Measurements from ENCODE around the gene PRKAG1. TPM values are rescaled to one million over a fixed set of nuclear protein-coding genes. Genes with fewer than 3 reads are reported as not detected.
A peak's percentile ranks its signal among the peaks of the same experiment; 100 is the strongest.

PRKAG1 gene
- total RNA-seq, 4 donors from 2014 or later, result 40.0 to 61.4 (median 49.6) TPM

DNA sequence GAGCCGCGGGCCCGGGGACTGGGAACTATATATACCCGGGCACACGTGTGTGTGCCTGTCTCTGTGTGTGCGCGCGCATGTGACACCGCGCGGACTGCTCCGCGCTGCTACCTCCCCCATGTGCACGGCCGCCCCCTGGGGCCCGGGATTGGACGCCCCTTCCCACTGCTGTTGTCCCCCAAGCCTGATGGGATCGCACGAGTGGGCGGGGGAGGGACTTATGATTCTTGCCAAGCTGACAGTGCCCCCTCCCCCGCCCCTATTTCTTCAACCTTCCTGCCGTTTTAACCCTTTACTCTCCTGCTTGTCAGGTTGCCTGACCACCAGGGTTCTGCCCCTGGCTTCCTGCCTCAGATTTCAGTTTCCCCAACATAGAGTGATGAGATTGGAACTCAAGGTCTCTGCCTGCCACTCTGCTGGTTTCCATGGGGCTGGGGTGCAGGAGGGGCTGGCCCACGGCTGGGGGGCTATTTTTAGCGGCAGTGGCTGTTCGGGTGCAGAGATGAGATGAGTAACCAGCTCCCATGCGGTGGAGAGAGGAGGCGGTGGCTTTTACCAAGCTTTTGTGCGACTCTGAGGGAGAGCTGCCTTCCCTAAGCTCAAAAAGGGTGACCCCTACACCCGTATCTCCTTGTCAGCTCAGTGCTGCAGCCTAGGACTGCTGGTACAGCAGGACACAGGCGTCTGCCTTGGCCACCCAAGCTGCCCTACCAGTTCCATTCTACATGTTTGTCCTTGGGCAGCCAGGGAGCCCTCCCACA is 19.0 kb downstream of the PRKAG1 start, which contains the start of gene DDN:
TSS of gene DDN (minus strand) at position 5 of the 761 bp plus-strand sequence. CDS start 88 bp downstream, outside the sequence.
- Histone ChIP-seq H3K4me3 (peak within 1 kb of the TSS; percentile 52), H3K9me3 (no peaks in the 10 kb centered on the region), H3K27me3 (peaks cover 29% of the 10 kb centered on the region), H3K27ac (no peak within 1 kb of the TSS), H3K36me3 (peaks cover 35% of the 10 kb centered on the region), H3K4me1 (peaks cover 44% of the 10 kb centered on the region)
- no peak for DNase-seq (ENCODE audit: low spot score in 2 of 2)
- whole genome bisulfite sequencing, result 0% methylated on average over 10 of the region's 30 CpGs
- TF ChIP-seq POLR2AphosphoS5 (IDR thresholded peaks at IDR 0.05) (no peak), CTCF (IDR thresholded peaks at IDR 0.05) (no peak), EP300 (IDR thresholded peaks at IDR 0.05) (no peak), POLR2A (IDR thresholded peaks at IDR 0.05) (no peak)

- WGBS, result 0% methylated on average over 16 of the region's 48 CpGs
- Histone ChIP-seq H3K27me3 (peaks cover 34% of the 10 kb centered on the region), H3K9me3 (no peaks in the 10 kb centered on the region), H3K4me3 (peak overlapping the region; percentile 52), H3K36me3 (peaks cover 26% of the 10 kb centered on the region), H3K4me1 (peaks cover 44% of the 10 kb centered on the region), H3K27ac (no peak overlapping the region)
- TF ChIP-seq POLR2AphosphoS5 (IDR thresholded peaks at IDR 0.05), result no peak
- TF ChIP-seq EP300 (IDR thresholded peaks at IDR 0.05), result no peak
- DNase-seq (ENCODE audit: low spot score in 2 of 2), result no peak
These were observed 19.9 kb downstream of the PRKAG1 start for GRCh38 chr12:48998497-48999353.

GRCh38 chr12:48997719-48998496 is 20.7 kb downstream of the PRKAG1 start:
- Histone ChIP-seq H3K4me3 (peak overlapping the region; percentile 52), H3K9me3 (no peaks in the 10 kb centered on the region), H3K36me3 (peaks cover 18% of the 10 kb centered on the region), H3K4me1 (peaks cover 44% of the 10 kb centered on the region), H3K27ac (no peak overlapping the region), H3K27me3 (peaks cover 34% of the 10 kb centered on the region)
- DNase-seq (ENCODE audit: low spot score in 2 of 2), result no peak
- WGBS, result no CpG with 5 or more reads among the region's 57 CpGs
- TF ChIP-seq POLR2A (IDR thresholded peaks at IDR 0.05), result no peak
- TF ChIP-seq EP300 (IDR thresholded peaks at IDR 0.05), result no peak
- TF ChIP-seq POLR2AphosphoS5 (IDR thresholded peaks at IDR 0.05), result no peak
- no peak for TF ChIP-seq CTCF (IDR thresholded peaks at IDR 0.05)

GRCh38 chr12:48996794-48997718 is 21.5 kb downstream of the PRKAG1 start:
- H3K9me3 ChIP-seq, result no peaks in the 10 kb centered on the region
- peaks cover 34% of the 10 kb centered on the region for H3K27me3 ChIP-seq
- 22% methylated on average over 43 of the region's 71 CpGs for WGBS
- peaks cover 10% of the 10 kb centered on the region for H3K36me3 ChIP-seq
- H3K4me3 ChIP-seq, result peak overlapping the region; percentile 52
- no peak for TF ChIP-seq EP300 (IDR thresholded peaks at IDR 0.05)
- TF ChIP-seq POLR2A (IDR thresholded peaks at IDR 0.05), result no peak
- TF ChIP-seq CTCF (IDR thresholded peaks at IDR 0.05), result peak; percentile 15 to 72
- DNase-seq (ENCODE audit: low spot score in 2 of 2), result peak in 1 of 2 donors; percentile 84
- H3K4me1 ChIP-seq, result peaks cover 44% of the 10 kb centered on the region
- no peak overlapping the region for H3K27ac ChIP-seq
